ENCODE results near the gene SLIT3.

DNA sequence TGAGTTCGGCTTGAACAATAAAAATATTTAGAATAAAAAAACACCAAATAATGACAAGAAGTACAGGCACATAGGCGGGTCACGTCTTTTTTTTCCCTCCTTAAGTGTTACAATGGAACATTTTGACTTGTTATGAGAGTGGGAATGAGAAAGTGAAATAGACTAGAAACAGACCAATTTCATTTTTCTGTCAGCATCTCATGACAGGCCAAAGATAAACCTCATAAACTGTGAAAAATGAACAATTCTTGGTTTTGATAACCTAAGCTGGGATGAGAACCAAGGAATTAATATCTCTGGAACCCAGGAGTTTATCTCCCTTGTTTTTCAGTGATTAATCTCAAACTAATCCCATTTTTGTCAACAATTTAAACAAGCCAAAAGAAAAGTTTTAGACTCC lies 299.5 kb downstream of the SLIT3 start:
- TF ChIP-seq TCF4 (CRISPR knock-in tag; IDR thresholded peaks at IDR 0.05; ENCODE audit: borderline replicate concordance), result no peak
- no peak for TF ChIP-seq ZFP3 (CRISPR knock-in tag; IDR thresholded peaks at IDR 0.05)
- TF ChIP-seq, protein P1, sequence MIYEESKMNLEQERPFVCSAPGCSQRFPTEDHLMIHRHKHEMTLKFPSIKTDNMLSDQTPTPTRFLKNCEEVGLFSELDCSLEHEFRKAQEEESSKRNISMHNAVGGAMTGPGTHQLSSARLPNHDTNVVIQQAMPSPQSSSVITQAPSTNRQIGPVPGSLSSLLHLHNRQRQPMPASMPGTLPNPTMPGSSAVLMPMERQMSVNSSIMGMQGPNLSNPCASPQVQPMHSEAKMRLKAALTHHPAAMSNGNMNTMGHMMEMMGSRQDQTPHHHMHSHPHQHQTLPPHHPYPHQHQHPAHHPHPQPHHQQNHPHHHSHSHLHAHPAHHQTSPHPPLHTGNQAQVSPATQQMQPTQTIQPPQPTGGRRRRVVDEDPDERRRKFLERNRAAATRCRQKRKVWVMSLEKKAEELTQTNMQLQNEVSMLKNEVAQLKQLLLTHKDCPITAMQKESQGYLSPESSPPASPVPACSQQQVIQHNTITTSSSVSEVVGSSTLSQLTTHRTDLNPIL (CRISPR knock-in tag; IDR thresholded peaks at IDR 0.05; ENCODE audit: low read depth), result no peak
- no peak for TF ChIP-seq ZNF8 (CRISPR knock-in tag; IDR thresholded peaks at IDR 0.05)
- TF ChIP-seq OSR1 (CRISPR knock-in tag; IDR thresholded peaks at IDR 0.05), result no peak
- no peak for TF ChIP-seq ZFP30 (CRISPR knock-in tag; IDR thresholded peaks at IDR 0.05)
- no peak for TF ChIP-seq CSDC2 (CRISPR knock-in tag; IDR thresholded peaks at IDR 0.05)
- TF ChIP-seq ZNF70 (CRISPR knock-in tag; IDR thresholded peaks at IDR 0.05), result no peak
- TF ChIP-seq, protein P2, sequence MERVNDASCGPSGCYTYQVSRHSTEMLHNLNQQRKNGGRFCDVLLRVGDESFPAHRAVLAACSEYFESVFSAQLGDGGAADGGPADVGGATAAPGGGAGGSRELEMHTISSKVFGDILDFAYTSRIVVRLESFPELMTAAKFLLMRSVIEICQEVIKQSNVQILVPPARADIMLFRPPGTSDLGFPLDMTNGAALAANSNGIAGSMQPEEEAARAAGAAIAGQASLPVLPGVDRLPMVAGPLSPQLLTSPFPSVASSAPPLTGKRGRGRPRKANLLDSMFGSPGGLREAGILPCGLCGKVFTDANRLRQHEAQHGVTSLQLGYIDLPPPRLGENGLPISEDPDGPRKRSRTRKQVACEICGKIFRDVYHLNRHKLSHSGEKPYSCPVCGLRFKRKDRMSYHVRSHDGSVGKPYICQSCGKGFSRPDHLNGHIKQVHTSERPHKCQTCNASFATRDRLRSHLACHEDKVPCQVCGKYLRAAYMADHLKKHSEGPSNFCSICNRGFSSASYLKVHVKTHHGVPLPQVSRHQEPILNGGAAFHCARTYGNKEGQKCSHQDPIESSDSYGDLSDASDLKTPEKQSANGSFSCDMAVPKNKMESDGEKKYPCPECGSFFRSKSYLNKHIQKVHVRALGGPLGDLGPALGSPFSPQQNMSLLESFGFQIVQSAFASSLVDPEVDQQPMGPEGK (CRISPR knock-in tag; IDR thresholded peaks at IDR 0.05; ENCODE audit: borderline replicate concordance), result no peak
- TF ChIP-seq RARB (CRISPR knock-in tag; IDR thresholded peaks at IDR 0.05), result no peak
- no peak for TF ChIP-seq ARNTL (CRISPR knock-in tag; IDR thresholded peaks at IDR 0.05; ENCODE audit: borderline replicate concordance, low read depth)
- no peak for TF ChIP-seq SNAI2 (CRISPR knock-in tag; IDR thresholded peaks at IDR 0.05)

All from SK-N-SH treated with all-trans-retinoic acid at 6 μM for 48 hours (cell line).